IMR-90 (cell line): ENCODE measurements around the gene GATA6. TPM values are rescaled to one million over a fixed set of nuclear protein-coding genes. Genes with fewer than 3 reads are reported as not detected.

Source experiments
- ATAC-seq: fragments of 200-7000 bp; cut with Tn5 transposase; 2 replicates; pipeline ENCODE4 v1.9.1; 2020; ENCODE audit warnings: low read depth, mild to moderate bottlenecking, moderate library complexity
- BruUV-seq: library from RNA; stranded (reverse); fragments of 400-500 nt; replicated peaks from 2 replicates; lab custom pipeline; 2021; lab: Mats Ljungman, UMichigan
- CTCF ChIA-PET: fragments of 300-600 bp; formaldehyde crosslinking; extraction: SDS; loops from one replicate; lab custom pipeline; 2021; ENCODE audit warnings: antibody characterized with exemption; lab: Yijun Ruan, JAX
- POLR2A ChIA-PET: fragments of 300-600 bp; sonication (Branson Sonifier 250); formaldehyde crosslinking; loops from one replicate; lab custom pipeline; 2022; ENCODE audit warnings: antibody characterized with exemption; ENCODE audit not compliant: unreplicated experiment; lab: Charles Lee
- DNase-seq: peaks from one replicate; pipeline ENCODE4 v3.0.0; 2013
- H2AFZ ChIP-seq: replicated peaks from 2 replicates; pipeline ENCODE3; 2013; ENCODE audit warnings: low read length, mild to moderate bottlenecking; ENCODE audit not compliant: poor library complexity
- H2AK5ac ChIP-seq: 2 replicates; pipeline ENCODE4 v1.6.1; 2013; ENCODE audit warnings: low read depth, low read length, inconsistent platforms
- H2AK9ac ChIP-seq: replicated peaks from 2 replicates; pipeline ENCODE3; 2013; ENCODE audit warnings: mild to moderate bottlenecking, low read depth, low read length, moderate library complexity; ENCODE audit not compliant: poor library complexity
- H2BK120ac ChIP-seq: 2 replicates; pipeline ENCODE4 v1.6.1; 2013; ENCODE audit warnings: low read depth, low read length, inconsistent platforms
- H2BK15ac ChIP-seq: 3 replicates; pipeline ENCODE4 v1.6.1; 2013; ENCODE audit warnings: low read depth, low read length, inconsistent platforms
- H2BK20ac ChIP-seq: 2 replicates; pipeline ENCODE4 v1.6.1; 2013; ENCODE audit warnings: low read depth, mild to moderate bottlenecking, inconsistent platforms, low read length, moderate library complexity
- H2BK5ac ChIP-seq: 2 replicates; pipeline ENCODE4 v1.6.1; 2013; ENCODE audit warnings: mild to moderate bottlenecking, low read depth, low read length, inconsistent platforms; ENCODE audit not compliant: poor library complexity, severe bottlenecking
- H3K14ac ChIP-seq: replicated peaks from 2 replicates; pipeline ENCODE4 v1.6.1; 2013; ENCODE audit warnings: low read depth, low read length, inconsistent platforms
- H3K18ac ChIP-seq: 2 replicates; pipeline ENCODE4 v1.6.1; 2013; ENCODE audit warnings: low read depth, low read length, control low read depth
- H3K23ac ChIP-seq: 2 replicates; pipeline ENCODE4 v1.6.1; 2013; ENCODE audit warnings: low read depth, low read length, inconsistent platforms
- H3K27ac ChIP-seq: 2 replicates; pipeline ENCODE4 v1.5.1; 2013; ENCODE audit warnings: mild to moderate bottlenecking, control low read depth, low read length; ENCODE audit not compliant: insufficient read depth
- H3K27me3 ChIP-seq: 2 replicates; pipeline ENCODE4 v1.6.1; 2013; ENCODE audit warnings: low read length; ENCODE audit not compliant: control insufficient read depth, insufficient read depth
- H3K36me3 ChIP-seq: 2 replicates; pipeline ENCODE4 v1.6.1; 2013; ENCODE audit warnings: low read length, mixed read lengths; ENCODE audit not compliant: control insufficient read depth, insufficient read depth
- H3K4ac ChIP-seq: 2 replicates; pipeline ENCODE4 v1.6.1; 2013; ENCODE audit warnings: low read depth, low read length, inconsistent platforms
- H3K4me1 ChIP-seq: 2 replicates; pipeline ENCODE4 v1.6.1; 2013; ENCODE audit warnings: low read length, mixed read lengths; ENCODE audit not compliant: control insufficient read depth, insufficient read depth
- H3K4me2 ChIP-seq: 2 replicates; pipeline ENCODE4 v1.6.1; 2013; ENCODE audit warnings: low read depth, mild to moderate bottlenecking, control low read depth, low read length, moderate library complexity
- H3K4me3 ChIP-seq: 2 replicates; pipeline ENCODE4 v1.5.1; 2013; ENCODE audit warnings: low read depth, mild to moderate bottlenecking, control low read depth, low read length, moderate library complexity; ENCODE audit not compliant: insufficient read depth
- H3K56ac ChIP-seq: 2 replicates; pipeline ENCODE4 v1.6.1; 2013; ENCODE audit warnings: low read length, inconsistent platforms; ENCODE audit not compliant: insufficient read depth; ENCODE audit errors: extremely low read depth
- H3K79me1 ChIP-seq, 2 experiments: 2 replicates each; pipeline ENCODE4 v1.6.1; 2013; ENCODE audit warnings: low read length in 2 of 2, inconsistent platforms in 1 of 2, low read depth in 1 of 2
- H3K9ac ChIP-seq: 2 replicates; pipeline ENCODE4 v1.6.1; 2013; ENCODE audit warnings: low read depth, low read length, control low read depth
- H3K9me1 ChIP-seq: 2 replicates; pipeline ENCODE4 v1.6.1; 2013; ENCODE audit warnings: low read length, inconsistent platforms; ENCODE audit not compliant: insufficient read depth
- H3K9me3 ChIP-seq: 2 replicates; pipeline ENCODE4 v1.6.1; 2013; ENCODE audit warnings: low read length; ENCODE audit not compliant: control insufficient read depth, insufficient read depth
- H4K20me1 ChIP-seq: 2 replicates; pipeline ENCODE4 v1.6.1; 2013; ENCODE audit warnings: low read length, inconsistent platforms; ENCODE audit not compliant: insufficient read depth
- H4K5ac ChIP-seq: 2 replicates; pipeline ENCODE4 v1.6.1; 2013; ENCODE audit warnings: mild to moderate bottlenecking, low read depth, low read length, control low read depth
- H4K8ac ChIP-seq, 2 experiments: 2 replicates each; pipeline ENCODE4 v1.6.1; 2013; ENCODE audit warnings: low read depth in 2 of 2, low read length in 2 of 2, control low read depth in 1 of 2, inconsistent platforms in 1 of 2
- H4K91ac ChIP-seq: 2 replicates; pipeline ENCODE4 v1.6.1; 2013; ENCODE audit warnings: low read depth, low read length, inconsistent platforms; ENCODE audit not compliant: insufficient read depth
- BHLHE40 ChIP-seq: fragments of 150-350 bp; IDR thresholded peaks from 2 replicates; pipeline ENCODE4 v1.6.1; 2016; ENCODE audit warnings: mild to moderate bottlenecking, low read depth, low read length
- CEBPB ChIP-seq: IDR thresholded peaks from 2 replicates; pipeline ENCODE4 v1.6.1; 2012; ENCODE audit warnings: low read depth, low read length, improper control_type of control experiment
- CHD1 ChIP-seq: IDR thresholded peaks from 2 replicates; pipeline ENCODE4 v1.6.1; 2012; ENCODE audit warnings: low read depth, low read length, improper control_type of control experiment
- CTCF ChIP-seq: conservative IDR thresholded peaks from 2 replicates; pipeline ENCODE4 v1.5.1; 2012; ENCODE audit warnings: mild to moderate bottlenecking, low read depth, low read length, improper control_type of control experiment
- FOS ChIP-seq: fragments of 150-350 bp; IDR thresholded peaks from 2 replicates; pipeline ENCODE4 v1.6.1; 2016; ENCODE audit warnings: low read depth, low read length
- MAFK ChIP-seq: IDR thresholded peaks from 2 replicates; pipeline ENCODE4 v1.6.1; 2012; ENCODE audit warnings: low read depth, low read length, improper control_type of control experiment
- MAZ ChIP-seq: IDR thresholded peaks from 2 replicates; pipeline ENCODE4 v1.6.1; 2012; ENCODE audit warnings: low read depth, mild to moderate bottlenecking, low read length, improper control_type of control experiment, moderate library complexity, borderline replicate concordance
- MXI1 ChIP-seq: IDR thresholded peaks from 2 replicates; pipeline ENCODE4 v1.6.1; 2012; ENCODE audit warnings: low read depth, mild to moderate bottlenecking, low read length, moderate library complexity, borderline replicate concordance
- NFE2L2 ChIP-seq: fragments of 150-350 bp; IDR thresholded peaks from 2 replicates; pipeline ENCODE4 v1.6.1; 2016; ENCODE audit warnings: low read depth, mild to moderate bottlenecking, low read length
- POLR2A ChIP-seq: IDR thresholded peaks from 2 replicates; pipeline ENCODE4 v1.6.1; 2012; ENCODE audit warnings: mild to moderate bottlenecking, low read depth, low read length
- RAD21 ChIP-seq: IDR thresholded peaks from 2 replicates; pipeline ENCODE4 v1.6.1; 2012; ENCODE audit warnings: low read length, improper control_type of control experiment
- RCOR1 ChIP-seq: IDR thresholded peaks from 2 replicates; pipeline ENCODE4 v1.6.1; 2012; ENCODE audit warnings: mild to moderate bottlenecking, low read length, improper control_type of control experiment; ENCODE audit not compliant: insufficient replicate concordance
- RFX5 ChIP-seq: IDR thresholded peaks from 2 replicates; pipeline ENCODE4 v1.8.0; 2012; ENCODE audit warnings: low read depth, mild to moderate bottlenecking, low read length, moderate library complexity
- SMC3 ChIP-seq: fragments of 150-350 bp; IDR thresholded peaks from 2 replicates; pipeline ENCODE4 v1.6.1; 2016; ENCODE audit warnings: low read depth, mild to moderate bottlenecking, antibody characterized with exemption, low read length, moderate library complexity
- USF2 ChIP-seq: fragments of 150-350 bp; IDR thresholded peaks from 2 replicates; pipeline ENCODE4 v1.6.1; 2017; ENCODE audit warnings: mild to moderate bottlenecking, antibody characterized with exemption, low read length, low read depth
- WGBS, 2 experiments: methylation state at CpG; one replicate each; pipeline versions ENCODE4 v1.1.5 to v1.1.7; 2013; ENCODE audit warnings: missing lambda C conversion rate in 2 of 2; ENCODE audit not compliant: insufficient read length in 1 of 2; ENCODE audit errors: extremely low coverage in 2 of 2; 5-methylcytosine and 5-hydroxymethylcytosine counted together
- dilution Hi-C: fragments of 300-500 bp; cut with HindIII; formaldehyde crosslinking; loops from one replicate; pipeline ENCODE4 v1.14.3; 2018; ENCODE audit warnings: low sequenced_read_pairs; ENCODE audit not compliant: unreplicated experiment
- in situ Hi-C: fragments of 300-500 bp; cut with MboI; formaldehyde crosslinking; loops from 3 replicates; pipeline ENCODE4 v1.14.3; 2019; ENCODE audit warnings: low sequenced_read_pairs, inconsistent platforms, mixed read lengths
- intact Hi-C: fragments of 100-400 bp; cut with micrococcal nuclease; formaldehyde crosslinking; loops from 2 replicates; pipeline ENCODE4 v1.10.0; 2022
- polyA plus RNA-seq, 3 experiments: library from polyadenylated mRNA; depleted of rRNA; stranded (reverse); fragments of >200 nt; gene quantifications; 2 replicates each; pipeline ENCODE4 v1.2.3, GENCODE V29; 2012; ENCODE audit warnings: low replicate concordance in 1 of 3
- total RNA-seq: library from RNA; depleted of rRNA; stranded (reverse); fragments of >200 nt; gene quantifications from 2 replicates; pipeline ENCODE4 v1.2.3, GENCODE V29; 2012
- TF ChIP-seq, protein P1 (sequence below): fragments of 150-350 bp; IDR thresholded peaks from 2 replicates; pipeline ENCODE4 v1.6.1; 2016; ENCODE audit warnings: low read depth, mild to moderate bottlenecking, low read length, moderate library complexity, borderline replicate concordance

The GATA6 gene
- total and polyA plus RNA-seq, 2 of the 4 experiments (the other 2 are of a cell fraction): 2.5 to 4.0 TPM

GRCh38 chr18:22238036-22238435 lies 68.6 kb downstream of the GATA6 start:
- Histone ChIP-seq H2BK120ac (no peak overlapping the region), H3K18ac (no peak overlapping the region), H2BK15ac (no peak overlapping the region), H2AK5ac (no peak overlapping the region), H3K56ac (no peak overlapping the region), H3K27me3 (peaks cover 38% of the 10 kb centered on the region), H2BK5ac (no peak overlapping the region), H3K14ac (no peak overlapping the region), H2AFZ (no peak overlapping the region), H3K36me3 (no peaks in the 10 kb centered on the region), H3K9me3 (no peaks in the 10 kb centered on the region), H4K5ac (no peak overlapping the region), H3K27ac (no peak overlapping the region), H3K4me3 (no peak overlapping the region), H3K9me1 (no peaks in the 10 kb centered on the region; the same call in 1 of the 2 replicates), H4K20me1 (no peaks in the 10 kb centered on the region), H3K4ac (no peak overlapping the region), H2AK9ac (no peak overlapping the region), H2BK20ac (no peak overlapping the region), H4K8ac (no peak overlapping the region), H3K79me1 (no peaks in the 10 kb centered on the region), H3K4me2 (no peak overlapping the region), H3K9ac (no peak overlapping the region), H3K4me1 (no peaks in the 10 kb centered on the region), H3K23ac (no peak overlapping the region), H4K91ac (no peak overlapping the region)
- intact Hi-C loops: no loop called here
- dilution Hi-C loops: no loop called here
- in situ Hi-C loops: no loop called here
- TF ChIP-seq CHD1 (no peak), RFX5 (no peak), USF2 (no peak), BHLHE40 (no peak), FOS (no peak), MAZ (no peak), POLR2A (no peak), RCOR1 (no peak), SMC3 (no peak), MXI1 (no peak), MAFK (no peak), NFE2L2 (no peak), CTCF (no peak), CEBPB (no peak), RAD21 (no peak)
- TF ChIP-seq, protein P1, sequence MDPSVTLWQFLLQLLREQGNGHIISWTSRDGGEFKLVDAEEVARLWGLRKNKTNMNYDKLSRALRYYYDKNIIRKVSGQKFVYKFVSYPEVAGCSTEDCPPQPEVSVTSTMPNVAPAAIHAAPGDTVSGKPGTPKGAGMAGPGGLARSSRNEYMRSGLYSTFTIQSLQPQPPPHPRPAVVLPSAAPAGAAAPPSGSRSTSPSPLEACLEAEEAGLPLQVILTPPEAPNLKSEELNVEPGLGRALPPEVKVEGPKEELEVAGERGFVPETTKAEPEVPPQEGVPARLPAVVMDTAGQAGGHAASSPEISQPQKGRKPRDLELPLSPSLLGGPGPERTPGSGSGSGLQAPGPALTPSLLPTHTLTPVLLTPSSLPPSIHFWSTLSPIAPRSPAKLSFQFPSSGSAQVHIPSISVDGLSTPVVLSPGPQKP: no peak
- CTCF ChIA-PET: interaction anchor here (0.9 kb wide), 1 partner anchor 161 kb away, joined by 3 read pairs; no protein-coding TSS in a partner anchor
- no TSS peak for BruUV-seq
- DNase-seq: no peak
- no peak for ATAC-seq
- 81% methylated on average over 2 of the region's 6 CpGs; no CpG with 5 or more reads in 1 of the 2 experiments for WGBS, 2 experiments
- POLR2A ChIA-PET: no interaction called here
